GM10266 (cell line): ENCODE data around the gene PPCS.

Experiments used
- DNase-seq: peaks from one replicate; pipeline ENCODE4 v3.0.0; 2012; ENCODE audit errors: extremely low spot score
- TF ChIP-seq, protein P1 (sequence below): IDR thresholded peaks from 2 replicates; pipeline ENCODE4 v1.5.1; 2012; ENCODE audit warnings: mild to moderate bottlenecking, low read depth; ENCODE audit not compliant: control insufficient read depth, insufficient read depth; ENCODE audit errors: missing control alignments

The PPCS gene

DNA sequence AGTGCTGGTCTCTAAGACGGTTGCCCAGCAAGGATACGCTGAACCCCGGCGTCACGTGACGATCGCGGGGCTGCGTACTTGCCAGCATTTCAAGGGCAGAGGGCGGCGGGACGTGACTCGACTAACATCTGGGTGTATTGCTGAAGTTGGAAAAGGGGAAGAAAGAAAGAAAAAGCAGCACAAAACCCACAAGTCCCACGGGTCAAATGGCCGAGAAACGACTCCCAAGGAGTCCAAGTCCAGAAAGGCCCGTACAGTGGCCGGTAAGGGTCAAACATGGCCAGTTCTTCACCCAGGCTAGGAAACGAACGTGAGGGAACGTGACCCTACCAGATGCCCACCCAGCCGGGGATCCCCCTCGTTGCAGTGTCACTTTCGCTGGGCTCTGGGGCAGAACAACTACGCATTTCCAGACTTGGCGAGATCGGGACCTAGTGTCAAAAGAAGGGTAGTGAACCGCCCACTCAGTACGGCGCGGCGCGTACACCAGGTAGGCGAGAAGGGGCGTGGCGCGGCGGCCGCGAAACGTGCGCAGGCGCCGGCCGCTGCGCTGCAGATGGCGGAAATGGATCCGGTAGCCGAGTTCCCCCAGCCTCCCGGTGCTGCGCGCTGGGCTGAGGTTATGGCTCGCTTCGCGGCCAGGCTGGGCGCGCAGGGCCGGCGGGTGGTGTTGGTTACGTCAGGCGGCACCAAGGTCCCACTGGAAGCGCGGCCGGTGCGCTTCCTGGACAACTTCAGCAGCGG is at the start of gene PPCS, which contains the start of gene ZMYND12:
Gene PPCS, plus strand, starts transcription at position 534 of the 744 bp plus-strand sequence. Its CDS starts 23 bp downstream, at position 557.
Gene ZMYND12, minus strand, starts transcription at position 13 of the 744 bp plus-strand sequence. CDS start 25 bp downstream, outside the sequence.
- TF ChIP-seq, protein P1, sequence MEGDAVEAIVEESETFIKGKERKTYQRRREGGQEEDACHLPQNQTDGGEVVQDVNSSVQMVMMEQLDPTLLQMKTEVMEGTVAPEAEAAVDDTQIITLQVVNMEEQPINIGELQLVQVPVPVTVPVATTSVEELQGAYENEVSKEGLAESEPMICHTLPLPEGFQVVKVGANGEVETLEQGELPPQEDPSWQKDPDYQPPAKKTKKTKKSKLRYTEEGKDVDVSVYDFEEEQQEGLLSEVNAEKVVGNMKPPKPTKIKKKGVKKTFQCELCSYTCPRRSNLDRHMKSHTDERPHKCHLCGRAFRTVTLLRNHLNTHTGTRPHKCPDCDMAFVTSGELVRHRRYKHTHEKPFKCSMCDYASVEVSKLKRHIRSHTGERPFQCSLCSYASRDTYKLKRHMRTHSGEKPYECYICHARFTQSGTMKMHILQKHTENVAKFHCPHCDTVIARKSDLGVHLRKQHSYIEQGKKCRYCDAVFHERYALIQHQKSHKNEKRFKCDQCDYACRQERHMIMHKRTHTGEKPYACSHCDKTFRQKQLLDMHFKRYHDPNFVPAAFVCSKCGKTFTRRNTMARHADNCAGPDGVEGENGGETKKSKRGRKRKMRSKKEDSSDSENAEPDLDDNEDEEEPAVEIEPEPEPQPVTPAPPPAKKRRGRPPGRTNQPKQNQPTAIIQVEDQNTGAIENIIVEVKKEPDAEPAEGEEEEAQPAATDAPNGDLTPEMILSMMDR = no peak
- peak; percentile 89 for DNase-seq

DNA sequence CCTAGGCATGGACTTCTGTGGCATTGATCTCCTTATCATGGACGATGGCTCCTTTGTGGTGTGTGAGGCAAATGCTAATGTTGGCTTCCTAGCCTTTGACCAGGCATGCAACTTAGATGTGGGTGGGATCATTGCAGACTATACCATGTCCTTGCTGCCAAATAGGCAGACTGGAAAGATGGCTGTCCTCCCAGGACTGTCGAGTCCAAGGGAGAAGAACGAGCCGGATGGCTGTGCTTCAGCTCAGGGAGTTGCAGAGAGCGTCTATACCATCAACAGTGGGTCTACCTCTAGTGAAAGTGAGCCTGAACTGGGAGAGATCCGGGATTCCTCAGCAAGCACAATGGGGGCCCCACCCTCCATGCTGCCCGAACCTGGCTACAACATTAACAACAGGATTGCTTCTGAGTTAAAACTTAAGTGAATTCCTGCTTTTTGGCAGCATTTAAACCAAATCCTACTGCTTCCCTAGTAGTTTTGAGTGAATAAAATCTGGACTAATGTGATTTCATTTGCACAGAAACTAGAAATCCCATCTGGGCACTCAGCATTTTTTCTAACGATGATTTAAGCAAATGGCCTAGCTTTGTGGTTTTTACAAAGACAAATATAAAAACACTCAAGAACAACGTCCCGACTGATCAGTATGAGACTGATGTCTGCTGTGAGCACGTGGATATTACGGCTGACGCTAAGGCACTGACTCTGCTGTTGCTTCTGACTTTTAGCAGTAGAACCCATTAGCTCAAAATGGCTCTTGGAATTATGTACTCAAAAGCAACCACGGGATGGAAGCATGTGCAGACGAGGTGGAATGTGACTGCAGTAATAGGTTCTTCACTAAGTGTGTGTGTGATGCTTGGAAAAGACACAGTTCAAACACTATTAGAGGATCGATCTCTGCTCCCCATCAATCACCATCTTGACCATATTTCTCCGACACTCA is 41.5 kb upstream of the PPCS start:
- TF ChIP-seq, protein P1 = no peak
- DNase-seq = no peak

GRCh38 chr1:42417166-42417565 is 39.2 kb upstream of the PPCS start:
- no peak for DNase-seq
- TF ChIP-seq, protein P1 = no peak

DNA sequence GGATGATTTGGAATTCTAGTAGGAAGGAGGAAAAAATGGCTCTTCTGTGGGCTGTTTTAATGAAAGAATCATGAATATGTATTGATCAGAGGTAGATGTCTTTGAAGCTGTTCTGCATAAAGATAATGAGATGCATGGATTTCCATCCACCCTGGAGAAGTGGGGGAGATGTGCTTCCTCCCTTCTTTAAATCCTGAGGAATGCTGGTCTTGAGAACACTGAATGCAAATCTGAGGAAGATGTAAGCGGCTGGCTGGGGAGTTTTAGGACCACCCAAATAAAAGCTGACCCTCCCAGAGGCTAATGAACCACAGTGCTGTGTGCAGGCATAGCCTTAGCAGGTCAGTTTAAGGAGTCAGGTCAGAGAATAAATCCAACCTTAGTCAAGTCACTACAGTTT is 37.8 kb upstream of the PPCS start:
- TF ChIP-seq, protein P1 = no peak
- DNase-seq = no peak

- TF ChIP-seq, protein P1 = no peak
- no peak for DNase-seq
Measured at GRCh38 chr1:42419126-42419821, 37.1 kb upstream of the PPCS start.

DNA sequence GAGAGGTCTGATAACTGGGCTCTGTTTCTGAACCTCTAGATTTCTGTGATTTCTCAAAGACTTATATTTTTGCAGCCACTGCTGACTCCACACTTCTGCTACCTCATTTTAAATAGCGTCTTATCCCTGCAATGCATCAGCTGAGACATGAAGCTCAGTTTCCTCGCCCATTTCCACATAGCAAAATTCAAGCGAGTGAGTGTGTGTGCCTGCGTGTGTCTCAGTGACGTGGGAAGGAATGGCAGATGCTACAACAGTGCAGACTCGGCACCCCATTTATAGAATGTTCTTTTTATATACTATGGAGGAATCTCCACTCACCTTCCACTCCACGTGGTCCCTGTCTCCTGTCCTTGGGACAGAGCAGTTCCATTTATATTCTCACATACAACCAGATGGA is 36.2 kb upstream of the PPCS start:
- TF ChIP-seq, protein P1 = no peak
- DNase-seq = no peak
